GOT3 (cell line): ENCODE measurements around the gene CPNE1.
"Not testable (repeated sequence)": the region's sequence is repeated elsewhere in the genome, so short reads cannot be mapped to it uniquely, and the experiment has no call there.

Experiments used
- DNase-seq: peaks from one replicate; lab custom pipeline; 2025; ENCODE audit warnings: mixed read lengths; lab: John Stamatoyannopoulos, UW

The CPNE1 gene

GRCh38 chr20:35698298-35699126 is 33.8 kb upstream of the CPNE1 start:
- DNase-seq, result no peak

GRCh38 chr20:35697696-35698297 is 33.1 kb upstream of the CPNE1 start:
- DNase-seq, result no peak

GRCh38 chr20:35695978-35696377 is 31.3 kb upstream of the CPNE1 start:
- no peak for DNase-seq

- no peak for DNase-seq
These were observed 30.6 kb upstream of the CPNE1 start for GRCh38 chr20:35695245-35695749.

- no peak for DNase-seq
These were observed 25.6 kb upstream of the CPNE1 start for GRCh38 chr20:35690265-35690664.

GRCh38 chr20:35686872-35687271 is 22.2 kb upstream of the CPNE1 start:
- DNase-seq, result not testable (repeated sequence)

- not testable (repeated sequence) for DNase-seq
These were observed 20.7 kb upstream of the CPNE1 start for GRCh38 chr20:35685368-35685767.

- no peak for DNase-seq
These were observed 17.3 kb upstream of the CPNE1 start for GRCh38 chr20:35681960-35682359.

GRCh38 chr20:35680452-35681183 is 15.9 kb upstream of the CPNE1 start:
- DNase-seq, result no peak

- no peak for DNase-seq
These were observed 10.2 kb upstream of the CPNE1 start for GRCh38 chr20:35674921-35675320.

- no peak for DNase-seq
These were observed 9.2 kb upstream of the CPNE1 start for GRCh38 chr20:35673884-35674283.

- DNase-seq, result no peak
These were observed 5.0 kb upstream of the CPNE1 start for GRCh38 chr20:35669681-35670080.

GRCh38 chr20:35669221-35669620 is 4.5 kb upstream of the CPNE1 start:
- no peak for DNase-seq

- DNase-seq, result no peak
These were observed 1.2 kb upstream of the CPNE1 start for GRCh38 chr20:35665949-35666288.

GRCh38 chr20:35663516-35664465 is 909 bp downstream of the CPNE1 start:
- DNase-seq, result no peak

GRCh38 chr20:35662551-35662950 is 2.1 kb downstream of the CPNE1 start:
- no peak for DNase-seq

GRCh38 chr20:35661908-35662307 is 2.8 kb downstream of the CPNE1 start:
- DNase-seq, result no peak

GRCh38 chr20:35661053-35661452 is 3.6 kb downstream of the CPNE1 start:
- no peak for DNase-seq

- DNase-seq, result no peak
These were observed 4.4 kb downstream of the CPNE1 start for GRCh38 chr20:35660122-35660937.

- no peak for DNase-seq
These were observed 7.4 kb downstream of the CPNE1 start for GRCh38 chr20:35657271-35657670.

GRCh38 chr20:35654415-35654814 is 10.3 kb downstream of the CPNE1 start:
- DNase-seq, result no peak
